Measurements from ENCODE around the gene BCL11A. TPM values are rescaled to one million over a fixed set of nuclear protein-coding genes. Genes with fewer than 3 reads are reported as not detected.

BCL11A gene
- total and polyA plus RNA-seq, 2 donors from 2014 or later: 1.4 to 8.7 TPM

DNA sequence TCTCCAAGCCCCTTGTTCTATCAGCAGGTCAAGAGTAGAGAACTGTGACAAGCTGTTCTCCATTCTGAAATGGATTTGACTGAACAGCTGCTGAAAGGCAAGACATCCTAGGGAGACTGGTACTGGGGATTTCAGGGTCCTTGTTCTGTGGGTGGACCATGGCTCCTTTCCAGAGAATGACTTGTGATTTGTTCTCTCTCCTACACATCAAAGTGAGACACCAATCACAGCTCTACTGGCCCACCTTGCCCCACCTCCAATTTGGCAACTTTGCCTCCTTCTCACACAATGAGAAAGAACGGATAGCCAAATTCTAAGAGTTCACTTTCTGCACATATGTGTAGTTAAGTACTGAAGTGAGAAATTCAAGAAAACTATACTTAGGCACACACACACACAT is 67.4 kb downstream of the BCL11A start:
- H3K9ac ChIP-seq (ENCODE audit: low read length in 3 of 3): no peak overlapping the region
- FAIRE-seq (no peak), DNase-seq (no peak)
- no peaks in the 10 kb centered on the region for H3K4me1 ChIP-seq (ENCODE audit: control insufficient read depth in 2 of 3, insufficient read depth in 2 of 3, low read depth in 1 of 3, low read length in 3 of 3)
- TF ChIP-seq, protein P1, sequence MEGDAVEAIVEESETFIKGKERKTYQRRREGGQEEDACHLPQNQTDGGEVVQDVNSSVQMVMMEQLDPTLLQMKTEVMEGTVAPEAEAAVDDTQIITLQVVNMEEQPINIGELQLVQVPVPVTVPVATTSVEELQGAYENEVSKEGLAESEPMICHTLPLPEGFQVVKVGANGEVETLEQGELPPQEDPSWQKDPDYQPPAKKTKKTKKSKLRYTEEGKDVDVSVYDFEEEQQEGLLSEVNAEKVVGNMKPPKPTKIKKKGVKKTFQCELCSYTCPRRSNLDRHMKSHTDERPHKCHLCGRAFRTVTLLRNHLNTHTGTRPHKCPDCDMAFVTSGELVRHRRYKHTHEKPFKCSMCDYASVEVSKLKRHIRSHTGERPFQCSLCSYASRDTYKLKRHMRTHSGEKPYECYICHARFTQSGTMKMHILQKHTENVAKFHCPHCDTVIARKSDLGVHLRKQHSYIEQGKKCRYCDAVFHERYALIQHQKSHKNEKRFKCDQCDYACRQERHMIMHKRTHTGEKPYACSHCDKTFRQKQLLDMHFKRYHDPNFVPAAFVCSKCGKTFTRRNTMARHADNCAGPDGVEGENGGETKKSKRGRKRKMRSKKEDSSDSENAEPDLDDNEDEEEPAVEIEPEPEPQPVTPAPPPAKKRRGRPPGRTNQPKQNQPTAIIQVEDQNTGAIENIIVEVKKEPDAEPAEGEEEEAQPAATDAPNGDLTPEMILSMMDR (IDR thresholded peaks at IDR 0.05; ENCODE audit: borderline replicate concordance, extremely low read depth, insufficient read depth): no peak
- no peaks in the 10 kb centered on the region for H3K27me3 ChIP-seq (ENCODE audit: control insufficient read depth, insufficient read depth, low read length)
- intact Hi-C loops (cut with DNase I): no loop called here
- no peaks in the 10 kb centered on the region for H3K9me3 ChIP-seq (ENCODE audit: control insufficient read depth in 2 of 3, insufficient read depth in 1 of 3, low read length in 3 of 3)
- no peak overlapping the region for H3K4me3 ChIP-seq (ENCODE audit: low read length in 3 of 3)
- H3K36me3 ChIP-seq (ENCODE audit: control insufficient read depth in 2 of 3, insufficient read depth in 3 of 3, low read length in 3 of 3): no peaks in the 10 kb centered on the region
- no peak overlapping the region for H3K27ac ChIP-seq (ENCODE audit: low read depth in 2 of 2, low read length in 2 of 2)

DNA sequence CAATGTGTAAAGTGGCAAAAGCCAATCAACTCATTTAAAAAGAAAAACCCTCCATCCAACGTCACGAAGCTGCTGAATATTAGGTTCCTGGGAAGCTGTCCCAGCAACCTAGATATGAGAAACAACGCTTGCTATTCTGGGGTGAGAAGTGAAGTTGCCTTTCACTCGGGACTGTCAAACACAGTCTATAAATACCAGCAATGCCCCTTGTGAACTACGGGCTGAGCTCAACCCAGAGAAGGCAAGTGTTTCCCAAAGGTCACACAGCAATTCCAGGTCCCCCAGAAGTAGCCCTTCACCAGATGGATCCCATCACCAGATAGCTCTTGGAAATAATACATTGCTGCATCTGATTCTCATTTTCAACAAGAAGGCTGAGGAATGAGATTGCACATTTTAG is 67.9 kb downstream of the BCL11A start:
- H3K27ac ChIP-seq (ENCODE audit: low read depth in 2 of 2, low read length in 2 of 2): no peak overlapping the region
- TF ChIP-seq, protein P1 (IDR thresholded peaks at IDR 0.05; ENCODE audit: borderline replicate concordance, extremely low read depth, insufficient read depth): no peak
- no peak overlapping the region for H3K9ac ChIP-seq (ENCODE audit: low read length in 3 of 3)
- no peaks in the 10 kb centered on the region for H3K27me3 ChIP-seq (ENCODE audit: control insufficient read depth, insufficient read depth, low read length)
- H3K4me3 ChIP-seq (ENCODE audit: low read length in 3 of 3): no peak overlapping the region
- H3K4me1 ChIP-seq (ENCODE audit: control insufficient read depth in 2 of 3, insufficient read depth in 2 of 3, low read depth in 1 of 3, low read length in 3 of 3): no peaks in the 10 kb centered on the region
- FAIRE-seq (no peak), DNase-seq (no peak)
- intact Hi-C loops (cut with DNase I): no loop called here
- H3K36me3 ChIP-seq (ENCODE audit: control insufficient read depth in 2 of 3, insufficient read depth in 3 of 3, low read length in 3 of 3): no peaks in the 10 kb centered on the region
- H3K9me3 ChIP-seq (ENCODE audit: control insufficient read depth in 2 of 3, insufficient read depth in 1 of 3, low read length in 3 of 3): no peaks in the 10 kb centered on the region

DNA sequence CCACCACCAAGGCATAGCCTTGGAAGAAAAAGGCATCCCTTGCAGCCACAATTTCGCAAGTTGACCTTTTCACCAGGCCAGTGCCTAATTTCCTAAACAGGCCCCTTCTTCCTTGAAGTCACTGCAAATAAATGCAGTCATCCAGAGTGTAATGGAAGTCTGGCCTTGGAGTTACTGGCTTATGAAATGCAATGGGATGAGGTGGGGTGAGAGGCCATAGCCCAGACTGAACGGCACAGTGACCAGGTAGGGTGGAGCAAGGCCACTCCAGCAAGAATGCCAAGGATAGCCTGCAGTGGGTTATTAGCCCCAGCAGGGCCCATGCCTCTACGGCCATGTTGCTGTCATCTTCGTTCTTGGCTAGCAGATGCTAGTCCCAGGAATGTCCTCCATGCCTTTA is 68.4 kb downstream of the BCL11A start:
- intact Hi-C loops (cut with DNase I): no loop called here

More for the DNA sequence above, 68.4 kb downstream of the BCL11A start:
- TF ChIP-seq, protein P1 (IDR thresholded peaks at IDR 0.05; ENCODE audit: borderline replicate concordance, extremely low read depth, insufficient read depth): no peak
- no peaks in the 10 kb centered on the region for H3K4me1 ChIP-seq (ENCODE audit: control insufficient read depth in 2 of 3, insufficient read depth in 2 of 3, low read depth in 1 of 3, low read length in 3 of 3)
- no peak overlapping the region for H3K27ac ChIP-seq (ENCODE audit: low read depth in 2 of 2, low read length in 2 of 2)
- H3K9ac ChIP-seq (ENCODE audit: low read length in 3 of 3): no peak overlapping the region
- H3K27me3 ChIP-seq (ENCODE audit: control insufficient read depth, insufficient read depth, low read length): no peaks in the 10 kb centered on the region
- H3K4me3 ChIP-seq (ENCODE audit: low read length in 3 of 3): no peak overlapping the region
- no peaks in the 10 kb centered on the region for H3K36me3 ChIP-seq (ENCODE audit: control insufficient read depth in 2 of 3, insufficient read depth in 3 of 3, low read length in 3 of 3)
- DNase-seq: no peak
- no peak for FAIRE-seq
- no peaks in the 10 kb centered on the region for H3K9me3 ChIP-seq (ENCODE audit: control insufficient read depth in 2 of 3, insufficient read depth in 1 of 3, low read length in 3 of 3)

Data from kidney (tissue), 14 donors.